Smooth muscle cell (in vitro differentiated cells): Measurements from ENCODE around the gene OS9. TPM values are rescaled to one million over a fixed set of nuclear protein-coding genes. Genes with fewer than 3 reads are reported as not detected.

ENCODE experiments used
- DNase-seq: peaks from one replicate; lab custom pipeline; 2025; ENCODE audit not compliant: unreplicated experiment; lab: John Stamatoyannopoulos, UW
- H2AFZ ChIP-seq: fragments of 200-600 bp; sonication (generic); 2 replicates; pipeline ENCODE4 v1.6.0; 2016; ENCODE audit warnings: antibody characterized with exemption, low read depth, mild to moderate bottlenecking
- H3F3A ChIP-seq: fragments of 200-600 bp; sonication (generic); 2 replicates; pipeline ENCODE4 v1.6.0; 2017; ENCODE audit warnings: antibody characterized with exemption, low read depth
- H3K27ac ChIP-seq: fragments of 200-600 bp; sonication (generic); 2 replicates; pipeline ENCODE4 v1.5.1; 2016; ENCODE audit warnings: low read depth, mild to moderate bottlenecking
- H3K27me3 ChIP-seq: fragments of 200-600 bp; sonication (generic); 2 replicates; pipeline ENCODE4 v1.6.1; 2016; ENCODE audit warnings: low read depth, mild to moderate bottlenecking
- H3K36me3 ChIP-seq: fragments of 200-600 bp; sonication (generic); 2 replicates; pipeline ENCODE4 v1.5.1; 2016; ENCODE audit warnings: low read depth
- H3K4me1 ChIP-seq: fragments of 200-600 bp; sonication (generic); 2 replicates; pipeline ENCODE4 v1.5.1; 2016; ENCODE audit warnings: low read depth
- H3K4me2 ChIP-seq: fragments of 200-600 bp; sonication (generic); 2 replicates; pipeline ENCODE4 v1.6.0; 2016; ENCODE audit warnings: mild to moderate bottlenecking
- H3K4me3 ChIP-seq: fragments of 200-600 bp; sonication (generic); 2 replicates; pipeline ENCODE4 v1.5.1; 2016; ENCODE audit warnings: mild to moderate bottlenecking
- H3K79me2 ChIP-seq: fragments of 200-600 bp; sonication (generic); 2 replicates; pipeline ENCODE4 v1.6.0; 2016; ENCODE audit warnings: low read depth, mild to moderate bottlenecking
- H3K9ac ChIP-seq: fragments of 200-600 bp; sonication (generic); 2 replicates; pipeline ENCODE4 v1.6.0; 2016; ENCODE audit warnings: low read depth
- H3K9me3 ChIP-seq: fragments of 200-600 bp; sonication (generic); replicated peaks from 2 replicates; pipeline ENCODE4 v1.5.1; 2016; ENCODE audit warnings: low read depth
- H4K20me1 ChIP-seq: fragments of 200-600 bp; sonication (generic); 2 replicates; pipeline ENCODE4 v1.6.0; 2016; ENCODE audit warnings: low read depth
- CTCF ChIP-seq: fragments of 200-600 bp; sonication (generic); IDR thresholded peaks from 2 replicates; pipeline ENCODE4 v1.5.1; 2017; ENCODE audit warnings: borderline replicate concordance, mild to moderate bottlenecking, antibody characterized with exemption; ENCODE audit not compliant: insufficient read depth, poor library complexity, severe bottlenecking
- WGBS: methylation state at CpG from one replicate; pipeline ENCODE4 v1.1.7; 2016; ENCODE audit warnings: low lambda C conversion rate; 5-methylcytosine and 5-hydroxymethylcytosine counted together
- polyA plus RNA-seq: library from polyadenylated mRNA; unstranded; fragments of >200 nt; fragmentation: Nextera tagmentation; extraction: Ambion mirVana; gene quantifications from 2 replicates; pipeline ENCODE4 v1.2.1, GENCODE V29; 2016
- total RNA-seq: library from RNA; depleted of rRNA; stranded (reverse); fragments of >200 nt; gene quantifications from 2 replicates; pipeline ENCODE4 v1.2.3, GENCODE V29; 2014

OS9 gene
- total and polyA plus RNA-seq, 2 experiments from 2014 or later: 179 to 236 TPM

- Histone ChIP-seq H3K27me3 (peaks cover 100% of the 10 kb centered on the region), H3K4me1 (peaks cover 17% of the 10 kb centered on the region), H3K4me3 (peak overlapping the region; percentile 34), H4K20me1 (no peaks in the 10 kb centered on the region), H3F3A (no peaks in the 10 kb centered on the region), H3K4me2 (peak overlapping the region; percentile 87), H3K9ac (no peak overlapping the region), H3K79me2 (no peaks in the 10 kb centered on the region), H3K27ac (no peak overlapping the region), H3K36me3 (no peaks in the 10 kb centered on the region), H3K9me3 (no peaks in the 10 kb centered on the region), H2AFZ (no peak overlapping the region)
- 21% methylated on average over 8 of the region's 8 CpGs for WGBS
- no peak for DNase-seq
- TF ChIP-seq CTCF: no peak
Observed at GRCh38 chr12:57735198-57735855, 41.4 kb downstream of the OS9 start.

- no peak overlapping the region for H2AFZ ChIP-seq
- no peaks in the 10 kb centered on the region for H3F3A ChIP-seq
- H3K79me2 ChIP-seq: no peaks in the 10 kb centered on the region
- under 1% methylated on average over 48 of the region's 49 CpGs for WGBS
- peak; percentile 5 for TF ChIP-seq CTCF
- H3K27me3 ChIP-seq: peaks cover 100% of the 10 kb centered on the region
- no peaks in the 10 kb centered on the region for H3K36me3 ChIP-seq
- H3K4me2 ChIP-seq: peak overlapping the region; percentile 87
- no peaks in the 10 kb centered on the region for H4K20me1 ChIP-seq
- H3K9ac ChIP-seq: no peak overlapping the region
- H3K4me1 ChIP-seq: peaks cover 17% of the 10 kb centered on the region
- H3K9me3 ChIP-seq: no peaks in the 10 kb centered on the region
- DNase-seq: no peak
- H3K27ac ChIP-seq: no peak overlapping the region
- H3K4me3 ChIP-seq: peak overlapping the region; percentile 34
Observed at GRCh38 chr12:57735952-57736740, 42.2 kb downstream of the OS9 start.

GRCh38 chr12:57736741-57737466 is 43.0 kb downstream of the OS9 start:
- Histone ChIP-seq H3K9ac (no peak overlapping the region), H3K9me3 (no peaks in the 10 kb centered on the region), H3K4me2 (peak overlapping the region; percentile 87), H2AFZ (no peak overlapping the region), H3F3A (no peaks in the 10 kb centered on the region), H3K4me3 (peak overlapping the region; percentile 46), H3K36me3 (no peaks in the 10 kb centered on the region), H3K4me1 (peaks cover 17% of the 10 kb centered on the region), H3K27ac (no peak overlapping the region), H3K27me3 (peaks cover 100% of the 10 kb centered on the region), H3K79me2 (no peaks in the 10 kb centered on the region), H4K20me1 (no peaks in the 10 kb centered on the region)
- DNase-seq: no peak
- TF ChIP-seq CTCF: no peak
- 8% methylated on average over 21 of the region's 31 CpGs for WGBS
